OCI-LY7 (cell line): ENCODE data around the gene CCDC186. TPM values are rescaled to one million over a fixed set of nuclear protein-coding genes. Genes with fewer than 3 reads are reported as not detected.

Experiments
- Bru-seq: library from RNA; stranded (reverse); fragments of 400-500 nt; gene quantifications from one replicate; lab custom pipeline; 2021; lab: Mats Ljungman, UMichigan
- BruChase-seq, 2 experiments: library from RNA; stranded (reverse); fragments of 400-500 nt; gene quantifications; one replicate each; lab custom pipeline; 2021; lab: Mats Ljungman, UMichigan
- BruUV-seq: library from RNA; stranded (reverse); fragments of 400-500 nt; replicated peaks from 2 replicates; lab custom pipeline; 2021; lab: Mats Ljungman, UMichigan
- CTCF ChIA-PET: fragments of 300-600 bp; sonication (Branson Sonifier 250); formaldehyde crosslinking; loops from one replicate; lab custom pipeline; 2022; ENCODE audit warnings: antibody characterized with exemption; ENCODE audit not compliant: unreplicated experiment; lab: Charles Lee
- POLR2A ChIA-PET: fragments of 300-600 bp; sonication (Branson Sonifier 250); formaldehyde crosslinking; loops from one replicate; lab custom pipeline; 2022; ENCODE audit warnings: antibody characterized with exemption; lab: Charles Lee
- DNase-seq: peaks from one replicate; pipeline ENCODE4 v3.0.0-alpha.2; 2015; ENCODE audit warnings: low spot score
- H2AFZ ChIP-seq: fragments of 200-600 bp; sonication (generic), shearing (Covaris generic); 2 replicates; pipeline ENCODE4 v1.6.1; 2014; ENCODE audit warnings: mild to moderate bottlenecking, antibody characterized with exemption, low read length, moderate library complexity
- H3K27ac ChIP-seq: fragments of 200-600 bp; sonication (generic); 2 replicates; pipeline ENCODE4 v1.5.1; 2014; ENCODE audit warnings: mixed run types, low read depth, mild to moderate bottlenecking, moderate library complexity, low read length, inconsistent platforms; ENCODE audit not compliant: poor library complexity, severe bottlenecking
- H3K36me3 ChIP-seq: fragments of 200-600 bp; sonication (generic); 2 replicates; pipeline ENCODE4 v1.6.1; 2014; ENCODE audit warnings: mild to moderate bottlenecking, antibody characterized with exemption, low read length, moderate library complexity, mixed read lengths; ENCODE audit not compliant: insufficient read depth
- H3K4me1 ChIP-seq: fragments of 200-600 bp; sonication (generic); 2 replicates; pipeline ENCODE4 v1.5.1; 2014; ENCODE audit warnings: mild to moderate bottlenecking, low read length; ENCODE audit not compliant: insufficient read depth, poor library complexity, severe bottlenecking
- H3K4me2 ChIP-seq: fragments of 200-600 bp; sonication (generic); 2 replicates; pipeline ENCODE4 v1.6.1; 2014; ENCODE audit warnings: mild to moderate bottlenecking, low read length
- H3K4me3 ChIP-seq: fragments of 200-600 bp; sonication (generic); 2 replicates; pipeline ENCODE4 v1.5.1; 2014; ENCODE audit warnings: mild to moderate bottlenecking, low read depth, low read length; ENCODE audit not compliant: poor library complexity, severe bottlenecking
- H3K79me2 ChIP-seq: fragments of 200-600 bp; sonication (generic); 2 replicates; pipeline ENCODE4 v1.6.1; 2016; ENCODE audit warnings: low read depth, mild to moderate bottlenecking, low read length, moderate library complexity, mixed read lengths; ENCODE audit not compliant: insufficient read depth
- H3K9me2 ChIP-seq: fragments of 200-600 bp; sonication (generic); 2 replicates; pipeline ENCODE4 v1.6.1; 2016; ENCODE audit warnings: mild to moderate bottlenecking, low read length, mixed read lengths; ENCODE audit not compliant: insufficient read depth
- H3K9me3 ChIP-seq: fragments of 200-600 bp; sonication (generic); 2 replicates; pipeline ENCODE4 v1.6.1; 2014; ENCODE audit warnings: mild to moderate bottlenecking, mixed run types, low read length, mixed read lengths
- H4K20me1 ChIP-seq: fragments of 200-600 bp; sonication (generic); 2 replicates; pipeline ENCODE4 v1.6.1; 2014; ENCODE audit warnings: mild to moderate bottlenecking, antibody characterized with exemption, low read length, moderate library complexity, mixed read lengths; ENCODE audit not compliant: insufficient read depth
- CTCF ChIP-seq: fragments of 200-600 bp; sonication (generic); conservative IDR thresholded peaks from 2 replicates; pipeline ENCODE4 v1.5.1; 2014; ENCODE audit warnings: mild to moderate bottlenecking, antibody characterized with exemption, low read length, moderate library complexity, mixed read lengths
- EZH2phosphoT487 ChIP-seq: fragments of 200-600 bp; sonication (generic); IDR thresholded peaks from 2 replicates; pipeline ENCODE4 v1.6.1; 2018; ENCODE audit warnings: low read depth, borderline replicate concordance, mild to moderate bottlenecking, mixed run types, antibody characterized with exemption, low read length, moderate library complexity, mixed read lengths
- intact Hi-C: fragments of 100-400 bp; cut with micrococcal nuclease; formaldehyde crosslinking; loops from one replicate; pipeline ENCODE4 v1.10.0; 2022; ENCODE audit not compliant: unreplicated experiment
- long read RNA-seq: library from polyadenylated mRNA; stranded (forward); transcript quantifications from one replicate; pipeline ENCODE4 v2.0.0, GENCODE V29; 2022
- total RNA-seq, 2 experiments: library from RNA; depleted of rRNA in 1 of 2; stranded (reverse); fragments of >200 nt in 1 of 2; shearing (Covaris generic) in 1 of 2; gene quantifications; 2 replicates each; pipeline ENCODE4 v1.2.3, GENCODE V29; 2014 to 2022

Gene CCDC186
- 5.3 and 8.1 TPM in 2 replicates for total RNA-seq (2014; rRNA removed; shearing (Covaris generic))
- 12.6 and 13.1 TPM in 2 replicates for total RNA-seq (2022)
- percentile 71 among the genes with signal in this experiment for Bru-seq, nascent RNA
- BruChase-seq, experiment 1, labeled RNA remaining after a 6-hour chase = percentile 57 among the genes with signal in this experiment
- BruChase-seq, experiment 2, labeled RNA remaining after a 2-hour chase = percentile 72 among the genes with signal in this experiment
- long read RNA-seq, full-length matches to known transcripts = 5 of 8 reads
- long read RNA-seq, partial matches to known transcripts = 0 of 8 reads
- long read RNA-seq, other reads (novel, unspliced or antisense) = 3 of 8 reads

- POLR2A ChIA-PET = interaction anchor here (0.5 to 1.4 kb wide), 9 partner anchors 13 to 280 kb away, joined by 3 to 4 read pairs (median 3); no protein-coding TSS in a partner anchor
- Histone ChIP-seq H3K36me3 (peaks cover 14% of the 10 kb centered on the region), H4K20me1 (no peaks in the 10 kb centered on the region), H3K9me2 (no peaks in the 10 kb centered on the region), H3K4me3 (peak within 1 kb of the TSS; percentile 73), H3K9me3 (0 out of 2 replicates have a peak, but pooled peaks cover 4% of the 10 kb centered on the region), H3K79me2 (peaks cover 17% of the 10 kb centered on the region; the same call in 1 of the 2 replicates), H3K4me2 (peak within 1 kb of the TSS; percentile 86), H3K4me1 (peaks cover 16% of the 10 kb centered on the region), H2AFZ (peak within 1 kb of the TSS; percentile 94), H3K27ac (no peak within 1 kb of the TSS)
- intact Hi-C loops = loop anchor here (5.0 to 10.0 kb wide), 4 partner anchors 317 to 651 kb away; partner anchors contain the start of genes CASP7 and FHIP2A
- no peak for TF ChIP-seq CTCF
- no peak for TF ChIP-seq EZH2phosphoT487
- CTCF ChIA-PET = interaction anchor here (0.7 kb wide), 1 partner anchor 40 kb away, joined by 3 read pairs; no protein-coding TSS in a partner anchor
- no TSS peak for BruUV-seq
- DNase-seq = peak; percentile 96
Measured at GRCh38 chr10:114173921-114174694, at the start of gene CCDC186. CCDC186 (minus strand) TSS chr10:114174203; CDS start chr10:114163268, 10,935 bp downstream.

GRCh38 chr10:114223066-114223465 lies 49.1 kb upstream of the CCDC186 start:
- DNase-seq = no peak
- Histone ChIP-seq H2AFZ (no peak overlapping the region), H3K4me1 (no peaks in the 10 kb centered on the region), H4K20me1 (no peaks in the 10 kb centered on the region), H3K9me3 (no peaks in the 10 kb centered on the region), H3K9me2 (no peaks in the 10 kb centered on the region), H3K27ac (no peak overlapping the region), H3K36me3 (no peaks in the 10 kb centered on the region), H3K79me2 (no peaks in the 10 kb centered on the region), H3K4me3 (no peak overlapping the region), H3K4me2 (no peak overlapping the region)
- TF ChIP-seq EZH2phosphoT487 (no peak), CTCF (no peak)
- no TSS peak for BruUV-seq
- intact Hi-C loops = no loop called here
- ChIA-PET CTCF (interaction anchor here (0.6 kb wide), 2 partner anchors 48 to 483 kb away, joined by 3 read pairs; no protein-coding TSS in a partner anchor), POLR2A (interaction anchor here (0.9 kb wide), 1 partner anchor 490 kb away, joined by 3 read pairs; no protein-coding TSS in a partner anchor)
